H9 (cell line): ENCODE results near the gene VSIR. TPM values are rescaled to one million over a fixed set of nuclear protein-coding genes. Genes with fewer than 3 reads are reported as not detected.

Experiments used
- DNase-seq: peaks from one replicate; pipeline ENCODE4 v3.0.0-alpha.2; 2017
- H2AFZ ChIP-seq: one replicate; pipeline ENCODE4 v1.6.1; 2013; ENCODE audit warnings: mild to moderate bottlenecking, low read length, control low read depth, moderate library complexity
- H2AK5ac ChIP-seq: 2 replicates; pipeline ENCODE4 v1.6.1; 2013; ENCODE audit warnings: low read length, control low read depth, mixed read lengths; ENCODE audit not compliant: insufficient read length
- H2BK120ac ChIP-seq: one replicate; pipeline ENCODE4 v1.6.1; 2013; ENCODE audit warnings: low read depth, mild to moderate bottlenecking, low read length, control low read depth, inconsistent platforms; ENCODE audit not compliant: poor library complexity, severe bottlenecking
- H2BK12ac ChIP-seq: 2 replicates; pipeline ENCODE4 v1.6.1; 2013; ENCODE audit warnings: low read length, control low read depth, mixed read lengths, low read depth; ENCODE audit not compliant: insufficient read length
- H2BK15ac ChIP-seq: 2 replicates; pipeline ENCODE4 v1.6.1; 2013; ENCODE audit warnings: low read depth, low read length, control low read depth
- H2BK20ac ChIP-seq: one replicate; pipeline ENCODE4 v1.6.1; 2013; ENCODE audit warnings: low read depth, mild to moderate bottlenecking, low read length, control low read depth, inconsistent platforms; ENCODE audit not compliant: poor library complexity, severe bottlenecking
- H2BK5ac ChIP-seq: 2 replicates; pipeline ENCODE4 v1.6.1; 2013; ENCODE audit warnings: low read length, control low read depth, mixed read lengths; ENCODE audit not compliant: insufficient read length
- H3K14ac ChIP-seq: 2 replicates; pipeline ENCODE4 v1.6.1; 2013; ENCODE audit warnings: low read length, control low read depth; ENCODE audit not compliant: insufficient read depth
- H3K18ac ChIP-seq: 2 replicates; pipeline ENCODE4 v1.6.1; 2013; ENCODE audit warnings: low read depth, mild to moderate bottlenecking, mixed read lengths, low read length, control low read depth; ENCODE audit not compliant: insufficient read length
- H3K23ac ChIP-seq: 2 replicates; pipeline ENCODE4 v1.6.1; 2013; ENCODE audit warnings: low read length, control low read depth, mixed read lengths, low read depth; ENCODE audit not compliant: insufficient read length
- H3K23me2 ChIP-seq: 2 replicates; pipeline ENCODE4 v1.6.1; 2013; ENCODE audit warnings: low read depth, mild to moderate bottlenecking, mixed read lengths, low read length, control low read depth; ENCODE audit not compliant: insufficient read length, poor library complexity, severe bottlenecking
- H3K27ac ChIP-seq: 2 replicates; pipeline ENCODE4 v1.5.1; 2013; ENCODE audit warnings: low read length, control low read depth, mixed read lengths, low read depth; ENCODE audit not compliant: insufficient read length
- H3K27me3 ChIP-seq: 2 replicates; pipeline ENCODE4 v1.6.1; 2013; ENCODE audit warnings: low read length, control low read depth, inconsistent platforms; ENCODE audit not compliant: insufficient read depth
- H3K4ac ChIP-seq: 2 replicates; pipeline ENCODE4 v1.6.1; 2013; ENCODE audit warnings: low read depth, mild to moderate bottlenecking, control low read depth, inconsistent platforms, low read length, moderate library complexity
- H3K4me1 ChIP-seq: 2 replicates; pipeline ENCODE4 v1.6.1; 2013; ENCODE audit warnings: low read length, control low read depth, inconsistent platforms; ENCODE audit not compliant: insufficient read depth
- H3K4me2 ChIP-seq: 2 replicates; pipeline ENCODE4 v1.6.1; 2013; ENCODE audit warnings: low read length, control low read depth, mixed read lengths; ENCODE audit not compliant: insufficient read length, insufficient read depth
- H3K56ac ChIP-seq: 2 replicates; pipeline ENCODE4 v1.6.1; 2013; ENCODE audit warnings: low read depth, mild to moderate bottlenecking, mixed read lengths, low read length, control low read depth; ENCODE audit not compliant: insufficient read length
- H3K79me1 ChIP-seq: 2 replicates; pipeline ENCODE4 v1.6.1; 2013; ENCODE audit warnings: low read depth, mild to moderate bottlenecking, moderate library complexity, low read length, control low read depth, inconsistent platforms; ENCODE audit not compliant: insufficient read depth, poor library complexity, severe bottlenecking
- H3K79me2 ChIP-seq: 2 replicates; pipeline ENCODE4 v1.6.1; 2013; ENCODE audit warnings: low read length, control low read depth, inconsistent platforms; ENCODE audit not compliant: insufficient read depth
- H3K9ac ChIP-seq: 2 replicates; pipeline ENCODE4 v1.6.1; 2013; ENCODE audit warnings: low read length, control low read depth, mixed read lengths; ENCODE audit not compliant: insufficient read length; ENCODE audit errors: extremely low read depth
- H3K9me3 ChIP-seq: one replicate; pipeline ENCODE4 v1.6.1; 2013; ENCODE audit warnings: low read depth, low read length, inconsistent platforms; ENCODE audit not compliant: control insufficient read depth
- H3T11ph ChIP-seq: one replicate; pipeline ENCODE4 v1.6.1; 2013; ENCODE audit warnings: mild to moderate bottlenecking, low read length, control low read depth, inconsistent platforms
- H4K20me1 ChIP-seq: one replicate; pipeline ENCODE4 v1.6.1; 2013; ENCODE audit not compliant: control insufficient read depth, insufficient read length, insufficient read depth
- H4K5ac ChIP-seq: 2 replicates; pipeline ENCODE4 v1.6.1; 2013; ENCODE audit warnings: low read depth, mild to moderate bottlenecking, mixed read lengths, low read length, control low read depth; ENCODE audit not compliant: insufficient read length
- H4K8ac ChIP-seq: replicated peaks from 2 replicates; pipeline ENCODE4 v1.6.1; 2013; ENCODE audit warnings: low read length, control low read depth, mixed read lengths, low read depth; ENCODE audit not compliant: insufficient read length
- H4K91ac ChIP-seq: 2 replicates; pipeline ENCODE4 v1.6.1; 2013; ENCODE audit warnings: low read depth, mild to moderate bottlenecking, moderate library complexity, mixed read lengths, low read length, control low read depth; ENCODE audit not compliant: insufficient read length
- H3K27ac Mint-ChIP-seq, 3 experiments: 2 replicates in 2 of 3; 3 replicates in 1 of 3; pipeline ENCODE4 v1.8.0; 2020 to 2021; ENCODE audit warnings: mixed read lengths in 3 of 3, mild to moderate bottlenecking in 1 of 3, moderate library complexity in 1 of 3
- H3K27me3 Mint-ChIP-seq: 2 replicates; pipeline ENCODE4 v1.8.0; 2021; ENCODE audit warnings: low read depth, mild to moderate bottlenecking, moderate library complexity, mixed read lengths
- H3K36me3 Mint-ChIP-seq, 3 experiments: 2 replicates in 2 of 3; 3 replicates in 1 of 3; pipeline ENCODE4 v1.8.0; 2020 to 2021; ENCODE audit warnings: low read depth in 3 of 3, mixed read lengths in 3 of 3; ENCODE audit not compliant: insufficient read depth in 1 of 3
- H3K4me1 Mint-ChIP-seq, 2 experiments: 2 replicates each; pipeline ENCODE4 v1.8.0; 2020; ENCODE audit warnings: mixed read lengths in 2 of 2
- H3K4me3 Mint-ChIP-seq, 2 experiments: 2 replicates in 1 of 2; 3 replicates in 1 of 2; pipeline ENCODE4 v1.8.0; 2020 to 2021; ENCODE audit warnings: mild to moderate bottlenecking in 2 of 2, mixed read lengths in 2 of 2, moderate library complexity in 1 of 2
- H3K9me3 Mint-ChIP-seq, 2 experiments: 2 replicates in 1 of 2; 3 replicates in 1 of 2; pipeline ENCODE4 v1.8.0; 2020; ENCODE audit warnings: mild to moderate bottlenecking in 2 of 2, mixed read lengths in 2 of 2, moderate library complexity in 1 of 2
- WGBS: extraction: QIAGEN DNeasy Blood & Tissue Kit; methylation state at CpG from one replicate; pipeline ENCODE4 v1.1.7; 2013; ENCODE audit warnings: missing lambda C conversion rate, low lambda C conversion rate, mixed read lengths; ENCODE audit not compliant: insufficient read length; ENCODE audit errors: extremely low coverage; 5-methylcytosine and 5-hydroxymethylcytosine counted together
- total RNA-seq: library from RNA; stranded (reverse); gene quantifications from 2 replicates; pipeline ENCODE4 v1.2.1, GENCODE V29; 2021
- TF ChIP-seq, protein P1 (sequence below): fragments of 200-600 bp; sonication (generic); conservative IDR thresholded peaks from 3 replicates; pipeline ENCODE4 v1.8.0; 2021; ENCODE audit warnings: antibody characterized with exemption, mild to moderate bottlenecking

VSIR gene
- total RNA-seq, 1 experiment from 2014 or later = 0.11 TPM

DNA sequence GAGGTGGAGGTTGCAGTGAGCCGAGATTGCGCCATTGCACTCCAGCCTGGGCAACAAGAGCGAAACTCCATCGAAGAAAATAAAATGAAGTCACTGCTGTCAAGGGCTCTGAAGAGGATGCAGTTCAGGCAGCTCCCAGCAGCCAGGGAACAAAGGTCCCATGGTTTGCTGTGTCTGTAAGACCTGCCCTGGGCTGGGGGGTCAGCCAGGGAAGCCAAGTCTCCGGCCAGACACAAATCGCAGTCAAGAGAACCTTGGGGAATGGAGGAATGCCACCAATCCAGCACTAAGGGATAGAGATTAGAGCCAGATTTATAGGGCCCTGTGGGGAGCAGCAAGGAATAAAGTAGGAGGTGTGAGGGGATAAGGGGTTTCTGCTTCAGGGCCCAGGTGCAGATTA lies 28.9 kb upstream of the VSIR start:
- Histone ChIP-seq H4K91ac (no peak overlapping the region), H3K79me2 (no peaks in the 10 kb centered on the region), H4K5ac (no peak overlapping the region), H3K79me1 (no peaks in the 10 kb centered on the region), H3K27me3 (0 out of 2 replicates have a peak, but pooled peaks cover 3% of the 10 kb centered on the region), H3K27ac (no peak overlapping the region), H3K14ac (no peak overlapping the region), H3K9ac (no peak overlapping the region), H3K56ac (no peak overlapping the region), H3K4ac (no peak overlapping the region), H2BK5ac (no peak overlapping the region), H3K23ac (no peak overlapping the region), H3T11ph (no peak overlapping the region), H3K9me3 (no peaks in the 10 kb centered on the region), H2BK15ac (no peak overlapping the region), H3K4me2 (no peak overlapping the region), H4K8ac (no peak overlapping the region), H2BK120ac (no peak overlapping the region), H3K23me2 (no peaks in the 10 kb centered on the region), H2AK5ac (no peak overlapping the region), H3K4me1 (no peaks in the 10 kb centered on the region), H2BK20ac (no peak overlapping the region), H3K18ac (no peak overlapping the region), H2BK12ac (no peak overlapping the region), H4K20me1 (no peaks in the 10 kb centered on the region), H2AFZ (no peak overlapping the region)
- no peak for DNase-seq
- Mint-ChIP-seq H3K9me3 (no peaks in the 10 kb centered on the region), H3K4me1 (peaks cover 4% of the 10 kb centered on the region in 2 experiments), H3K4me3 (no peak overlapping the region), H3K27ac (peak overlapping the region in 1 of 3 experiments; percentile 65; a peak in 1 of 7 replicates), H3K36me3 (no peaks in the 10 kb centered on the region), H3K27me3 (peaks cover 24% of the 10 kb centered on the region)
- TF ChIP-seq, protein P1, sequence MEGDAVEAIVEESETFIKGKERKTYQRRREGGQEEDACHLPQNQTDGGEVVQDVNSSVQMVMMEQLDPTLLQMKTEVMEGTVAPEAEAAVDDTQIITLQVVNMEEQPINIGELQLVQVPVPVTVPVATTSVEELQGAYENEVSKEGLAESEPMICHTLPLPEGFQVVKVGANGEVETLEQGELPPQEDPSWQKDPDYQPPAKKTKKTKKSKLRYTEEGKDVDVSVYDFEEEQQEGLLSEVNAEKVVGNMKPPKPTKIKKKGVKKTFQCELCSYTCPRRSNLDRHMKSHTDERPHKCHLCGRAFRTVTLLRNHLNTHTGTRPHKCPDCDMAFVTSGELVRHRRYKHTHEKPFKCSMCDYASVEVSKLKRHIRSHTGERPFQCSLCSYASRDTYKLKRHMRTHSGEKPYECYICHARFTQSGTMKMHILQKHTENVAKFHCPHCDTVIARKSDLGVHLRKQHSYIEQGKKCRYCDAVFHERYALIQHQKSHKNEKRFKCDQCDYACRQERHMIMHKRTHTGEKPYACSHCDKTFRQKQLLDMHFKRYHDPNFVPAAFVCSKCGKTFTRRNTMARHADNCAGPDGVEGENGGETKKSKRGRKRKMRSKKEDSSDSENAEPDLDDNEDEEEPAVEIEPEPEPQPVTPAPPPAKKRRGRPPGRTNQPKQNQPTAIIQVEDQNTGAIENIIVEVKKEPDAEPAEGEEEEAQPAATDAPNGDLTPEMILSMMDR = no peak
- no CpG with 5 or more reads among the region's 6 CpGs for WGBS
